Rectal smooth muscle tissue (tissue), 1 donor: Measurements from ENCODE around the gene CNTRL.

Experiments used
- H3K27ac ChIP-seq: one replicate; pipeline ENCODE4 v1.7.0; 2013; ENCODE audit warnings: low read depth, low read length, inconsistent platforms
- H3K27me3 ChIP-seq: one replicate; pipeline ENCODE4 v1.7.0; 2013; ENCODE audit warnings: low read length; ENCODE audit not compliant: control insufficient read depth, insufficient read depth
- H3K36me3 ChIP-seq: one replicate; pipeline ENCODE4 v1.7.0; 2013; ENCODE audit warnings: low read length; ENCODE audit not compliant: control insufficient read depth, insufficient read depth
- H3K4me1 ChIP-seq: one replicate; pipeline ENCODE4 v1.7.0; 2013; ENCODE audit warnings: low read length; ENCODE audit not compliant: control insufficient read depth, insufficient read depth
- H3K4me3 ChIP-seq: one replicate; pipeline ENCODE4 v1.7.0; 2013; ENCODE audit warnings: low read length
- H3K9ac ChIP-seq: one replicate; pipeline ENCODE4 v1.7.0; 2013; ENCODE audit warnings: low read length

CNTRL gene

DNA sequence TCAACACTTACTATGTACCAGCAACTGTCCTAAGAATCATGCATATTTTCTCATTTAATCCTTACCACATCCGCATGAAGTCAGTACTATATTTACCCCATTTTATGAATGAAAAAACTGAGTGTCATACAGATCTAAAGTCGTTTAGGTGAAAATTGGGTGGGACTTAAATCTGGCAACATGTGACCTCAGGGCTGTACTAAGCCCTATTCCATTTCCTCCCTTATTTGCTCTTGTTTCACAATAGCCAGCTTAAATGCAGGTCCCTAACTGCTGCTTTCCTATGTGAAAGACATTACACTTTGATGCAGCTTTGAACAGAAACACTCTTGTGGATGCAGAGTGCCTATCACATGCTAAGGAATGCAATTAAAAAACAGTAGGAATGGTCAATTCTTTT, 129.4 kb downstream of the CNTRL start:
- Histone ChIP-seq H3K4me1 (peaks cover 19% of the 10 kb centered on the region), H3K27me3 (no peaks in the 10 kb centered on the region), H3K4me3 (no peak overlapping the region), H3K36me3 (no peaks in the 10 kb centered on the region), H3K27ac (no peak overlapping the region), H3K9ac (no peak overlapping the region)

DNA sequence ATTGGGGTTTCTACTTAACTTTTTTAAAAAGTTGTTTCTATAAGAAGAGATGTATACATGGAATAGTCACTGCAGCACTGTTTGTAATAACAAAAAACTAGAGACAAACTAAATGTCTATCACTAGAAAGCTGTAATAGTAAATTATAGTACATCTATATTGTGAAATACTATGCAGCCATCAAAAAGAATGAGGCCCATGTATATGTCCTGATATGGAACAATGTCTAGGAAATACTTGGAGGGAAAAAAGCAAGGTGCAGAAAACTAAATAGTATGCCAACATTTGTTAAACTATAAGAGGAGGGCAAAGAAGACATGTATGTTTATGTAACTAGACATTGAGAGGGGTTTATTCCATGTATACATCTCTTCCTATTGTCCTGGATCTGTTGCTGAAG, 129.9 kb downstream of the CNTRL start:
- Histone ChIP-seq H3K27ac (no peak overlapping the region), H3K9ac (no peak overlapping the region), H3K4me1 (peaks cover 14% of the 10 kb centered on the region), H3K27me3 (no peaks in the 10 kb centered on the region), H3K36me3 (no peaks in the 10 kb centered on the region), H3K4me3 (no peak overlapping the region)

DNA sequence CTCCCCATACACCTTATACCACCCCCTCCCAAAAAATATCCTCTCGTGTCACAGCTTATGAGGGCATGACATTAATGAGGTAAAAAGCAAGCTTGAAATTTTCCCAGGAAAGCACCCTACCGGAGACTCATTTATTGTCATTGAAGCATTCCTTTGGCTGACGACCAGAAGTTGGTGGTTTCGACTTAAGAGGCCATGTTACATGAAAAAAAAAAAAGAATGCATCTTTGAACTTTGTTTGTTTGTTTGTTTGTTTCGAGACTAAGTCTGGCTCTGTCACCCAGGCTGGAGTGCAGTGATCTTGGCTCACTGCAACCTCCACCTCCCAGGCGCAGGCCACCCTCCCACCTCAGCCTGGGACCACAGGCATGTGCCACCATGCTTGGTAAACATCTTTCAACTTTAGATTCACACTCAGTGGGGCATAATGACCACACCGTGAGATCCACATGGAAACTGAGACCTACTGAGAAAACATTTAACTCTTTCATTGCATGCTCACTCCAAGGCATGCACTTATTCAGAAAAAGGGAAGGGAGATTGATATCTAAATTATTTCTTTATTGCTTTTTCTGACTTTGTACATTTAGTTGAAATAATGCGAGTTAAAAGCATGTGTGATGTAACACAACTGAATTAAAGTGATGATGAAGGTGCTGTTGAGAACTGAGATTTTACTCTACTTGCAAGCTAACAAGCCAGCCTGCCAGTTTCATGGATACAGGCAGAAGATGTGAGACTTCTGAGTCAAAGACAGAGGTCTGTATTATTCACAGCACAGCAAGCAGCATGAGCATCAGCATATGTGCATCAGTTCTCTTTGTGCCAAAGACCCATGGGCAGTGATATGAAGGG, 132.0 kb downstream of the CNTRL start:
- Histone ChIP-seq H3K36me3 (no peaks in the 10 kb centered on the region), H3K27ac (no peak overlapping the region), H3K9ac (no peak overlapping the region), H3K4me3 (no peak overlapping the region), H3K4me1 (peaks cover 3% of the 10 kb centered on the region), H3K27me3 (no peaks in the 10 kb centered on the region)

DNA sequence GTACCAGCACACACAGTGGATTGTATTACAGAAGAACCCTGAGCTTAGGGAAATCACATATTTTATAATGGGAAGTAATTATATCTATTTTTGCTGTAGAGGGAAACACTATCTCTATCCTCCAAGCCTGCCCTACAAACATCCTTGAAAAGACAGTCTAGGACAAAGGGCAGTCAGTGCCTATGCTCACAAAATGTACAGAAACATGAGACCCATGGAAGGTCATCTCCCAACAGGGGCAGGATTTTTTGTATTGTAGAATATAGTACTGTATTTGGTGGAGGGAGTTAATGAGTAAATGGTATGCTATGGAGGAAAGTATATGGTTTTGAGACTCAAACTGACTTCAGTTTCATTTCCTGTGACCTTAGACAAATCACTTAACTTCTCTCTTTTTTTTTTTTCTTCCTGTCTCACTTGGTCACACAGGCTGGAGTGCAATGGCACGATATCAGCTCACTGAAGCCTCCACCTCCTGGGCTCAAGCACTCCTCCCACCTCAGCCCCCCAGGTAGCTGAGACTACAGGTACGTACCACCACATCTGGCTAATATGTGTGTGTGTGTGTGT, 132.7 kb downstream of the CNTRL start:
- peaks cover under 1% of the 10 kb centered on the region for H3K4me1 ChIP-seq
- no peak overlapping the region for H3K9ac ChIP-seq
- no peak overlapping the region for H3K27ac ChIP-seq
- no peaks in the 10 kb centered on the region for H3K27me3 ChIP-seq
- H3K4me3 ChIP-seq, result no peak overlapping the region
- H3K36me3 ChIP-seq, result no peaks in the 10 kb centered on the region

DNA sequence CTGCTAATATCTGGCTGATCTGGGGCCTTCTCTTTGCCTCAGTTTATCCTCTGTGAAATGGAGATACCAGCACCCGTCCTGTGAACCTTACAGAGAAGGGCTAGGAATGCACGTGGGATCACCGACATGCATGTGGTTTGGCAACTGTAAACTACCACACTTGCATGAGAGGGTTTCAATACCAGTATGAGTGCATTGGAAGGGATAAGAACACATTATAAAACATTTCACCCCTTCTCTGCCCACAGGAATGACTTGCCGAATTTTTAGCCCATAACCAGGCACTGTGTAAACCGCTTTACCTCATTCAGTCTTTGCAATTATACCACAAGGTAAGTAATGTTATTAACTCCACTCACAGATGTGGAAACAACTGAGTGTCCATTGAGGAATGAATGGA, 135.8 kb downstream of the CNTRL start:
- no peak overlapping the region for H3K9ac ChIP-seq
- no peak overlapping the region for H3K4me3 ChIP-seq
- peaks cover 3% of the 10 kb centered on the region for H3K4me1 ChIP-seq
- no peak overlapping the region for H3K27ac ChIP-seq
- no peaks in the 10 kb centered on the region for H3K36me3 ChIP-seq
- no peaks in the 10 kb centered on the region for H3K27me3 ChIP-seq

DNA sequence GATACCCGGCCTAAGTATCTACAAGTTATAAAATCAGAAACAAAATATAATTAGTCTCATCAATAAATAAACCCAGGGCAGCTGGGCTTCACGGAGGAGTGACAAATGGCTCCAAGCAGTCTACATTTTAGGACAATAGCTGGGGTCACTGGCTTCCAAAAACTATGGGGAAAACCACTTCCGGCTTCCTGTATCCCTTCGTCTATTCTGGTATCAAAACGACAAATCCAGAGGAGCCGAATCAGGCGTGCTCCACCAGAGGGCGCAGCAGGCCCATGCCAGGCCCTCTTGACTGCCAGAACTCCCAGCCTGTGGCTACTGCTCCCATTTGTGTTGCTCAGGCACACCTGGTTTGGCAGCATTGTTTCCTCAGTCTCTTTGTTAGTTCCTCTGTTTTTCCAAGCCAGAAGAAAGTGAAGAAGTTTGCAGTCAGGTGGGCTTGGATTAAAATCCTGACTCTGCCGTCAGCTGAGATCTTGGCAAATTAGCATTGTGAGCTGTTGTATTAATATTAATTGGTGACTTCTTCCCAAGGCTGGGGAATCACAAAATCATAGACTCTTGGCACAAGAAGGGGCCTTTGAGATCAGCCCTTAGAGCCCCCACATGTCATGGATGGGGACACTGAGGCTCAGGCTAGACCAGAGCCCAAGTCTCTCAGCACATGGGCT, 138.5 kb downstream of the CNTRL start:
- peaks cover 3% of the 10 kb centered on the region for H3K4me1 ChIP-seq
- H3K4me3 ChIP-seq, result no peak overlapping the region
- H3K36me3 ChIP-seq, result no peaks in the 10 kb centered on the region
- no peak overlapping the region for H3K9ac ChIP-seq
- peak overlapping the region; percentile 28 for H3K27ac ChIP-seq
- H3K27me3 ChIP-seq, result no peaks in the 10 kb centered on the region

DNA sequence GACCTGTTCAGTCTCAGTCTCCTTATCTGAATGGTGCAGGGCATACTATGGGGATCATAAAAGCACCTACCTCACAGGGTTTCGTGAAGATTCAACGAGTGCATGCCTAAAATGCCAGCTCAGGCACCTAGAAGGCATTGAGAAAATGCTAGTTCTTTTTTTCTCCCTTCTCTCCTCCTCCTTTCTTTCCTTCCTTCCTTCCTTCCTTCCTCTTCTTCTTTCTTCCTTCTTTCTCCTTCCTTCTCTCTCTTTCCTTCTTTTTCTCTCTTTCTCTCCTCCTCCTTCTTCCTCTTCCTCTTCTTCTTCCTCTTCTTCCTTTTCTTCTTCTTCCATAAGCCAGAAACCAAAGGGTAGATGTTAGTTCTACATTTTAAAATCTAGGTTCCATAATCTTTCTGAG, 139.2 kb downstream of the CNTRL start:
- Histone ChIP-seq H3K4me1 (peaks cover 3% of the 10 kb centered on the region), H3K36me3 (no peaks in the 10 kb centered on the region), H3K27me3 (no peaks in the 10 kb centered on the region), H3K27ac (no peak overlapping the region), H3K4me3 (no peak overlapping the region), H3K9ac (no peak overlapping the region)

DNA sequence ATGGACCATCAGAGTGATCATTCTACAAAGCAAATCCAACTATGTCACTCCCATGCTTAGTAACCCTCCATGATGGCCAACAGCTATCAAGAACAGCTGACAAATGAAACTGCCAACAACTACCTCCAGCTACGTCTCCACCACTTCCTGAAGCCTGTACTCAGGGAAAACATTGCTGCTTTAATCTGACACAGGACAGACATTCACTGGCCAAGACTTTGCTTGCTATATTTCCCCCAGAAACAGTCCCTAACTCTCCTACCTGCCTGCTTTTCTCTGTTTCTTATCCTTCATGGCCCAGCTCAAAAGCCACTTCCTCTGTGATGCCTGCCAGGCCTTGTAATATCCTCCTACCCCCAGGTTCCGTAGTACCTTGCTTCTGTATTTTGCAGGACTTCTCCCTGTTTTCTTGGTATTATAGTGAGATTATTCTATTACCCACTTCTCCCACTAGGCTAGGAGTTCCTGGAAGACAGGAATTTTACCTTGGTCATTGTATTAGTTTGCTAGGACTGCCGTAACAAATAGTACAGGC, 141.6 kb downstream of the CNTRL start:
- Histone ChIP-seq H3K9ac (no peak overlapping the region), H3K27ac (no peak overlapping the region), H3K4me3 (no peak overlapping the region), H3K36me3 (no peaks in the 10 kb centered on the region), H3K27me3 (no peaks in the 10 kb centered on the region), H3K4me1 (peaks cover 3% of the 10 kb centered on the region)

DNA sequence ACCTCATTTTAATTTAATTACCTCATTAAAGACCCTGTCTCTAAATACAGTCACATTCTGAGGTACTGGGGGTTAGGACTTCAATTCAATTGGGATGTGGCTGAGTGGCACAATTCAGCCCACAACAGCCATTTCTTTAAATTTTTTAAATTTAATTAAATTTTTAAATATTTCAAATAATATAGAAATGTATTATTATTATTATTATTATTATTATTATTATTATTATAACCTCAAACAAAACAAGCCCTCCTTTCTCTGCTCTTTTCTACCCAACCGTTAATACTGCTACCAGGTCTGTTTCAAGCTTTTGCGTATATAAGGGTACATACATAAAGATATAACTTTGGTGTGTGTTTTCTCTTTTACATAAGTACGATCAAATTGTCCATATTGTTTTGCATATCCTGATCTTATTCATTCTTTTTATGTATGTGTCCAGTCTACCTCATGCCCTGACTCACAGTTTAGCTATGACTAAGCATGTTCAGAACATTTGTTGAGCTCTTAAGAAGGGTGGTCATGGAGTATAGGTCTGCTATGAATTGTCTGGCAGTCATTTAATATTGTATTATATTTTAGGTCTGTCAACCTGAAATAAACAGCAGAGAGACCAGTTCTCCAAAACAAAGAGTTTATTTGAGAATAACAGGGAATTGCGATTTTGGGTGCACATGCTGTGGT, 143.0 kb downstream of the CNTRL start:
- H3K27ac ChIP-seq, result no peak overlapping the region

DNA sequence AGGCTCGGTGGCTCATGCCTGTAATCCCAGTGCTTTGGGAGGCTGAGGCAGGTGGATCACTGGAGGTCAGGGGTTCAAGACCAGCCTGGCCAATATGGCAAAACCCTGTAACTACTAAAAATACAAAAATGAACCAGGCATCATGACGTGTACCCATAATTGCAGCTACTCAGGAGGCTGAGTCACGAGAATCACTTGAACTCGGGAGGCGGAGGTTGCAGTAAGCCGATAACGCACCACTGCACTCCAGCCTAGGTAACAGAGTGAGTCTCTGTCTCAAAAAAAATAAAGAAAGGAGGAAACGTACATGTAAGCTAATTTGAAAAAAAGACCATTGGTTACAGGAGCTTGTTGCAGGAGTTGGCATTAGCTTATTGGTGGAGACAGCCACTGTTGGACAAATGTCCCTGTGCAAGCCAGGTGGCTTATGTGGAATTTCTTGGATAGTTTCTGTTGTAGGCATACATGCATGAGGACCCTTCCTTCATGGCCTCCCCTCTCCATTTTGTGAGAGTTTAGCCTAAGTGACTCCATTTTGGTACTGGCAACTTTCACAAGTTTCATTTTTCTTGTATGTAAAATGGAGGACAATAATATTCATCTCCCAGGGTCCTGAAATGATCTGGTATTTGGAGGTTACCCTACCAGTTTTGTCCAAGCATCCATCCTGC, 143.7 kb downstream of the CNTRL start:
- Histone ChIP-seq H3K36me3 (no peaks in the 10 kb centered on the region), H3K27me3 (no peaks in the 10 kb centered on the region), H3K4me1 (no peaks in the 10 kb centered on the region), H3K4me3 (no peak overlapping the region), H3K9ac (no peak overlapping the region), H3K27ac (no peak overlapping the region)

More for the DNA sequence above, 143.0 kb downstream of the CNTRL start:
- Histone ChIP-seq H3K9ac (no peak overlapping the region), H3K36me3 (no peaks in the 10 kb centered on the region), H3K4me1 (peaks cover 3% of the 10 kb centered on the region), H3K27me3 (no peaks in the 10 kb centered on the region), H3K4me3 (no peak overlapping the region)

DNA sequence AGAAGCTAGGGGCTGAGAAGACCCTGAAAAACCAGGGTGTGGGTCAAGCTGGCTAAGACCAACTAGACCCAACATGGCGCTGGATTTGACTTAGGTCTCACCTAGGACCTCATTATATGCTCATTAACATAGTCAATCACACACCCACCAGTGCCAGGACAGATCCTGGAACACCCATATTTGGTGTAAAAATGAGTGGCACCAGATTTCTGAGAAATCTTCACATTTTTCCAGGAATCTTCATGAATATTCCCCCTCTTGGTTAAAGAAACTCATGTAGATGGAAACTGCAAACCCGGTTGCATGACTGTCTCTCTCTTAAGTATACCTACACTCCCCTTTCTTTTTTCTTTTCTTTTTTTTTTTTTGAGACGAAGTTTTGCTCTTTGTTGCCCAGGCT, 144.8 kb downstream of the CNTRL start:
- Histone ChIP-seq H3K36me3 (no peaks in the 10 kb centered on the region), H3K27ac (no peak overlapping the region), H3K4me1 (no peaks in the 10 kb centered on the region), H3K9ac (no peak overlapping the region), H3K4me3 (no peak overlapping the region), H3K27me3 (no peaks in the 10 kb centered on the region)
